GM18951 (cell line): ENCODE data around the gene TBC1D23.
"Not testable (repeated sequence)": the region's sequence is repeated elsewhere in the genome, so short reads cannot be mapped to it uniquely, and the experiment has no call there.

Experiments used
- POLR2A ChIP-seq: IDR thresholded peaks from 4 replicates; pipeline ENCODE4 v1.6.1; 2011; ENCODE audit warnings: mild to moderate bottlenecking; ENCODE audit not compliant: insufficient read length, insufficient read depth; ENCODE audit errors: extremely low read depth
- in situ Hi-C: fragments of 300-500 bp; cut with MboI; formaldehyde crosslinking; loops from one replicate; pipeline ENCODE4 v1.12.0; 2022; ENCODE audit warnings: low sequenced_read_pairs, mixed read lengths, inconsistent platforms; ENCODE audit not compliant: unreplicated experiment

TBC1D23 gene

GRCh38 chr3:100234364-100234763 lies 26.4 kb upstream of the TBC1D23 start:
- in situ Hi-C loops = no loop called here
- no peak for TF ChIP-seq POLR2A

GRCh38 chr3:100238599-100238998 lies 22.2 kb upstream of the TBC1D23 start:
- TF ChIP-seq POLR2A = no peak
- in situ Hi-C loops = no loop called here

- in situ Hi-C loops = not testable (repeated sequence)
These were observed 18.3 kb upstream of the TBC1D23 start for GRCh38 chr3:100242471-100242870.

- in situ Hi-C loops = no loop called here
- TF ChIP-seq POLR2A = no peak
These were observed 16.5 kb upstream of the TBC1D23 start for GRCh38 chr3:100244264-100244663.

GRCh38 chr3:100245136-100245535 lies 15.7 kb upstream of the TBC1D23 start:
- in situ Hi-C loops = loop anchor here (5.0 kb wide), 1 partner anchor 413 kb away; no protein-coding TSS in a partner anchor
- TF ChIP-seq POLR2A = no peak

- in situ Hi-C loops = loop anchor here (5.0 kb wide), 1 partner anchor 414 kb away; no protein-coding TSS in a partner anchor
These were observed 14.9 kb upstream of the TBC1D23 start for GRCh38 chr3:100245927-100246326.

GRCh38 chr3:100246999-100247398 lies 13.8 kb upstream of the TBC1D23 start:
- no peak for TF ChIP-seq POLR2A
- in situ Hi-C loops = loop anchor here (5.0 kb wide), 1 partner anchor 415 kb away; no protein-coding TSS in a partner anchor

More at GRCh38 chr3:100245927-100246326, 14.9 kb upstream of the TBC1D23 start:
- TF ChIP-seq POLR2A = no peak

GRCh38 chr3:100252001-100252400 lies 8.8 kb upstream of the TBC1D23 start:
- in situ Hi-C loops = loop anchor here (10.0 kb wide), 2 partner anchors 187 to 287 kb away; no protein-coding TSS in a partner anchor
- TF ChIP-seq POLR2A = no peak

- in situ Hi-C loops = loop anchor here (10.0 kb wide), 2 partner anchors 189 to 289 kb away; no protein-coding TSS in a partner anchor
- TF ChIP-seq POLR2A = no peak
These were observed 6.5 kb upstream of the TBC1D23 start for GRCh38 chr3:100254168-100254777.

GRCh38 chr3:100256731-100257151 lies 4.1 kb upstream of the TBC1D23 start:
- in situ Hi-C loops = loop anchor here (10.0 kb wide), 2 partner anchors 192 to 292 kb away; no protein-coding TSS in a partner anchor
- no peak for TF ChIP-seq POLR2A

GRCh38 chr3:100257586-100257985 lies 3.2 kb upstream of the TBC1D23 start:
- no peak for TF ChIP-seq POLR2A
- in situ Hi-C loops = loop anchor here (10.0 kb wide), 2 partner anchors 193 to 293 kb away; no protein-coding TSS in a partner anchor

- TF ChIP-seq POLR2A = no peak
- in situ Hi-C loops = no loop called here
These were observed 609 bp upstream of the TBC1D23 start for GRCh38 chr3:100260081-100260684.

GRCh38 chr3:100261485-100261903 lies 702 bp downstream of the TBC1D23 start:
- TF ChIP-seq POLR2A = no peak
- in situ Hi-C loops = no loop called here

GRCh38 chr3:100262925-100263324 lies 2.1 kb downstream of the TBC1D23 start:
- in situ Hi-C loops = not testable (repeated sequence)
